Kasumi-1 (cell line): ENCODE data around the gene PRR23A.
"Not testable (repeated sequence)": the region's sequence is repeated elsewhere in the genome, so short reads cannot be mapped to it uniquely, and the experiment has no call there.

Experiments
- DNase-seq, 2 experiments: peaks; one replicate each; lab custom pipeline; 2025; lab: John Stamatoyannopoulos, UW

Gene PRR23A

DNA sequence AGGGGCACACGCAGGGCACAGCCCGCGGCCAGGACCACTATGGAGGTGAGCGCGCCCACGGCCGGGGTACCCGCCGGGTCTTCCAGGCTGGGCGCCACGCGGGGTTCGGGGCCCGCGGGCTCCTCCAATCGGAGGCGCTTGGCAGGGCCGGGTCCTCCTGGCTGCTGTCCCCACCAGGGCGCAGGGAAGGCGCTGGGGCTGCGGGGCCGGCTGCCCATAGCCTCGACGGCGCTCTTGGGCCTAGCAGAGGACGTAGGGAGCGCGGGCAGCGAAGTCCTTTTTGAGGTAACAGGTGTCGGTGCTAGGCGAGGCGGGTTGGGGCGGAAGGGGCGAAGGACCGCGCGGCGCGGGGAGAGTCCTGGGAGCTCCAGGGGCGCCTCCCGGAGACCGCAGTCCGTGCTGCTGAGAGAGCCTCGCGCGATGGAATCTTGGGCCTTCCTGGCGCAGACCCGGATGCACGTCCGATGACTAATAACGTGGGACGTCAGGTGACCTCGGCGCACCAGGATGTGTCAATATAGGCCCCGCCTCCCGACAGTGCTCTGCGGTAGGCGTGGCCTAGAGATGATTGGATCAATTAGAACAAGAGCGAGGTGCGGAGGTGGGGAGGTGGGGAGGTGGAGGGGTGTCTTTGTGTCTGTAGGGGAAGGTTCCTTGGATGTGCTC, at the start of gene PRR23A:
Gene PRR23A, minus strand, starts transcription at position 218 of the 666 bp plus-strand sequence. Its CDS starts 0 bp downstream, at position 218.
- no peak for DNase-seq

DNA sequence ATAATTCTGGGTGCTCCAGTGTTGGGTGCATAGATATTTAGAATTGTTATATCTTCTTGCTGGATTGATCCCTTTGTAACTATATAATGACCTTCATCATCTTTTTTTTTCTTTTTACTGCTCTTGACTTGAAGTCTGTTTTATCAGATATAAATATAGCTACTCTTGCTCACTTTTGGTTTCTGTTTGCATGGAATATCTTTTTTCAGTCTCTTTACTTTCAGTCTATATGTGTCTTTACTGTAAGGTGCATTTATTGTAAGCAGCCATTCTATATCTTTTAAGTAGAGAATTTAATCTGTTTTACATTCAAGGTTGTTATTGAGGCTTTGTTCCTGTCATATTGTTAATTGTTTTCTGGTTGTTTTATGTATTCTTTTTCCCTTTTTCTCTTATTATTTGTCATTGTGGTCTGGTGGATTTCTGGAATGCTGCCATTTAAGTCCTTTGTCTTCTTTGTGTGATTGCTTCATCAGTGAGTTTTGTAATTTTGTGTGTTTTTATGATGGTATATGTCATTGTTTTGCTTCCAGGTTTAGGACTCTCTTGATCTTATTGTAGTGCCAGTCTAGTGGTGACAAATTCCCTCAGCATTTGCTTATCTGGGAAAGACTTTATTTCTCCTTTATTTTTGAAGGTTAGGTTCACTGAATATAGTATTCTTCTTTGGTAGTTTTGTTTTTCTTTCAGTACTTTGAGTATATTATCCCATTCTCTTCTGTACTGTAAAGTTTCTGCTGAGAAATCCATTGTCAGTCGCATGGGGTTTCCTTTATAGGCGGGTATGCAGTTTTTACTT, 46.9 kb upstream of the PRR23A start:
- DNase-seq: no peak

DNA sequence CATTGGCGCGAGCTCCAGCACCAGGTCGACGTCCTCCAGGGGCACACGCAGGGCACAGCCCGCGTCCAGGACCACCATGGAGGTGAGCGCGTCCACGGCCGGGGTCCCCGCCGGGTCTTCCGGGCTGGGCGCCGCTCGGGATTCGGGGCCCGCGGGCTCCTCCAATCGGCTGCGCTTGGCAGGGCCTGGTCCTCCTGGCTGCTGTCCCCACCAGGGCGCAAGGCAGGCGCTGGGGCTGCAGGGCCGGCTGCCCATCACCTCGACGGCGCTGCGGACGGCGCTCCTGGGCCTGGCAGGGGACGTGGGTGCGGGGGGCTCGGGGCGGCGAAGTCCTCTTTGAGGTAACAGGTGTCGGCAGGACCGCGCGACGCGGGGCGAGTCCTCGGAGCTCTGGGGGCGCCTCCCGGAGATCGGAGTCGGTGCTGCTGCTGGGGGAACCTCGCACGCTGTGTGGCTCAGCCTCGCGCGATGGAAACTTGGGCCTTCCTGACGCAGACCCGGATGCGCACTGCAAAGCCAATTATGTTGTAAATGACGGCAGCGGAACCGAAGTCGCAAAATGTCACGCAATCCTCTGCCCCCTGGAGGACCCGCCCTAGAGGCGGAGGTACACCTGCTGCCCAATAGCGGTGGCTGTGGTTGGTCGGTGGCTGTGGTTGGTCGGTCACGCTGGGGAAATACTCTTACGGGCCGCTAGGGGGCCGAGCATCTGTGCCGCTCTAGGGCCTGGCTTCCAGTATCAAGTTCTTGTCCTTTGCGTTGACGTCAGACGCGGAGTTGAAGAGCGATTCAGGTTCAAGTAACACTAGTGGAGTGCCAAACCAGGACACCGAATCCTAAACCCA, 38.5 kb upstream of the PRR23A start, which contains the start of gene PRR23C:
Gene PRR23C, minus strand, starts transcription at position 527 of the 845 bp plus-strand sequence. Its CDS starts 272 bp downstream, at position 255.
- no peak for DNase-seq

DNA sequence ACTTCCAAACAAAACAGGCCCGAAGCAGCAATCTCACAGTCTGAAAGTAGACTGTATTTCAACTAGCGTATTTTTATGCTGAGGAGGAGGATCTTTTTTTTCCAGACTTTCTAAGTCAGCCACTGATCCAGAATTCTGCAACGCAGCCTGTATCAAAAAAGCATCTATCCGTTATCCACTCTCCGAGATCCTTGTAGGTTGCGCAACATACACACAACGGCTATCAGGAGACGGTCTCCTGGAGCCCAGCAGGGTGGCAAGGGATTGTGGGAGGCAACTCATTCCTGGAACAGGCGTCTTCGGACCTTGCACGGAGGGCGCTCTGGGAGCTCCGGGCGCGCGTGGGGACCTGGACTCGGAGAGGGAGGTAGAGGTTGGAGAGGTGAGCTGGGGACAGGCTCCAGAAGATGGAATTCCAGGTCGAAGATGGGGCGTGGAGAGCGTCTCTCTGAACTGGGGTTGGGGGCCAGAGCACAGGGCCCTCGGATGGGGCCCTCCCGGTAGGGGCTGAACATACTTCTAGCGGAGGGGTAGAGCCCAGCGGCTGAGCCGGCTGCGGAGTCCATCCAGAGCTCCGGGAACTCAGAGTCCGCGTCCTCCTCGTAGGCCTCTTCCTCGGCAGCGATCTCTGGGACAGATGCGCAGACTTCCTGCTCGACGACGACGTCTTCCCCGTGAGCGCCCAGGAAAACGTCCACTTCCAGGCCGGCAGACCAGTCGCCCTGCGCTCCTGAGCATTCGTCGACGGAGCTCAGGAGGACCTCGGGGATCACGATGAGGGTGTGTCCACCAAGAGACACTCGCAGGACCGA, 37.7 kb upstream of the PRR23A start:
- no peak for DNase-seq

DNA sequence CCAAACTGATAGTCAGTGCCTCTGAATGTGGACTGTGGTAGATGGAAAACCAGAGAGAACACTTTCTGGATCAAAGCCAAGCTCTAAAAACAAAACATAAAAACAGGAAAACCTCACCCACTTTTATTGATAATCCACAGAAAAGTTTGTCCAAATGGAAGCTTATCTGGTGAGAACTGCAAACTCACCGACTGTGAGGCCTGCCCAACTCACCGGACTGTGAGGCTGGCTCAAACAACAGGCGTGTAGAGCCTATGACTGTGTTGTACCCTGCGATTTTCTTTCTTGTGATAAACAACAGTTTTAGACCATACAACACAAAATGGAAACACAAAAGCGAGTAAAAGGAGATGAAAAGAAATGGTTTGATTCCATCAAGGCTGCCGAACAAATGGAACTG, 31.4 kb upstream of the PRR23A start:
- DNase-seq: no peak

DNA sequence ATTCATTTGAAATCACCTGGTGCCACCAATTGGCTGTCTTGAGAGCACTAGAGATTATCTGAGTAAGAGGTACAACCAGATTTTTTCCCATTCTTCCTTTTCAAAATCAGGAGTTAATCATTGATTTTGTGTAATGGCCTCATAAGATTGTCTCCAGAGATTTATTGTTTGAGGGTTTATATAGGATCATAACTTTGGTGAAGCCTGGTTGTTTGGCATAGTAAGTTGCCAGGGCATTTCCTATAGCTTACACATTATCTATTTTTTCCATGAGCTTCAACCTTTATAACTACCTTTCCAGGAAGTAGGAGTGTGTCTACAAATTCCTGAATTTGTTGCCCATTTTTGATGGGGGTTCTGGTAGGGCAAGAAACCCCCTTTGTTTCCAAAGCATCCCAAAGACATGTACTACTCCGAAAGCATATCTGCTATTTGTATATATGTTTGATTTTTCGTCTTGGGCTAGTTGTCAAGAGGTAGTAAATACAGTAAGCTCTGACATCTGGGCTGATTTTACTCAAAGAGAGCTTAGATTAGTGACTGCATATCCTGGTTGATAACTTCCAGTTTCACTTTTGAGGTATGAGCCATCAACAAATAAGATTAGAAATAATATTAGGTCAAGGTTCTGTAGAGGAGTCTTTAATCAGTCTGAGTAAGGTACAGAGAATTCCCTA, 26.4 kb upstream of the PRR23A start:
- no peak for DNase-seq

DNA sequence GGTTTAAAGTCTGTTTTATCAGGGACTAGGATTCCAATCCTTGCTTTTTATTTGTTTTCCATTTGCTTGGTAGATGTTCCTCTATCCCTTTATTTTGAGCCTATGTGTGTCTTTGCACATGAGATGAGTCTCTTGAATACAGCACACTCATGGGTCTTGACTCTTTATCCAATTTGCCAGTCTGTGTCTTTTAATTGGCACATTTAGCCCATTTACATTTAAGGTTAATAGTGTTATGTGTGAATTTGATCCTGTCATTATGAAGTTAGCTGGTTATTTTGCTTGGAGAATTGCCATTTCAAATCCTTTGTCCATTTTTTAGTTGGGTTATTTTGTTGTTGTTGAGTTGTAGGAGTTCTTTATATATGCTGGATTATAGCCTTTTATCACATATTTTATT, 24.5 kb upstream of the PRR23A start:
- DNase-seq: not testable (repeated sequence)

DNA sequence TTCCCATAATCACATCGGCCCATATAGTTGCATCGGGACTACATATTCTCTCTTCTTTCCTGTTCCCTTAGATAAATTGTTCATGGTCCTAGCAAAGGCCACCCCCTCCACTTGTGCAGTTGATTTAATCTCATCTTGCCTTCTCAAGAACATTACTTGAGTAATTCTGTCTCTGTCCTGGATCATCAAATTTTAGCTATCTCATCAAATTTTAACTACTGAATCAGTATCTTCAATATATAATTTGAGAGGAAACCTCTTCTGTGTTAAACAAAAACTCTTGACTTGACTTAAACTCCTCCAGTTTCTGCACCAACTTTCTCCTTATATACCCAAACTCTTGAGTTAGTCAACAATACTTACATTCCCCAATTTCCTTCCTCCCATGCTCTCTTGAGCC, 18.9 kb upstream of the PRR23A start:
- no peak for DNase-seq

GRCh38 chr3:139020868-139021234, 14.8 kb upstream of the PRR23A start, which contains the start of gene PRR23B:
Gene PRR23B, minus strand, starts transcription at chr3:139020926. Its CDS starts 265 bp downstream, at chr3:139020661.
- peak in 1 of 2 experiments; percentile 2 for DNase-seq

GRCh38 chr3:139020036-139020867, 14.2 kb upstream of the PRR23A start:
- no peak for DNase-seq

DNA sequence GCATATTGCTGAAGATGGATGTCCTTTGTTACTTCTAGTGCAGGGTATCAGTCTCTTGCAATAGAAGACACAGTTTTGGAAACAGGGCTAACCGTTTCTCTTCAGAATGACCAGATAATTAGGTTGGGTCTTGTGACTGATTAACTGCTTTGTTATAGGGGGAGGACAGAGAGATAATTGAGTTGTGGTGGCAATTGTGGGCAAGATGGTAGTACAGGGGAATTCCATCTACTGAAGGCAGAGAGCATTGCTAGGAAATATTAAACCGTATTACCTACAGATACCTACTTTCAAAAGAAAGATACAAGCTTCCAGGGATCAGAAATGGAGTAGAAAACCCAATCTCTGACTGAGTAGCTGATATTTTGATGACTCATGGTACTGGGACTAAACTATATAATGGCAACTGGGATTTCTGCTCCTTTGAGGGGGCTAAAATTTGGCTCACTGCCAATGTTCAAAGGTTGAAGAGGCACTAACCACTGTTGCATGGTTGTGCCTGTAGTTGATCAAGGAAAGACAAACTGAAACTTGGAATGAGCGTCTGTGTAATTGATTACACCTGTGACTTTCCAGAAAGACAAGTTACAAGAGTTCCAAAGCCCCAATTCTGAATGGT, 10.5 kb upstream of the PRR23A start:
- DNase-seq: no peak

GRCh38 chr3:139005356-139005993, 593 bp downstream of the PRR23A start:
- no peak for DNase-seq

DNA sequence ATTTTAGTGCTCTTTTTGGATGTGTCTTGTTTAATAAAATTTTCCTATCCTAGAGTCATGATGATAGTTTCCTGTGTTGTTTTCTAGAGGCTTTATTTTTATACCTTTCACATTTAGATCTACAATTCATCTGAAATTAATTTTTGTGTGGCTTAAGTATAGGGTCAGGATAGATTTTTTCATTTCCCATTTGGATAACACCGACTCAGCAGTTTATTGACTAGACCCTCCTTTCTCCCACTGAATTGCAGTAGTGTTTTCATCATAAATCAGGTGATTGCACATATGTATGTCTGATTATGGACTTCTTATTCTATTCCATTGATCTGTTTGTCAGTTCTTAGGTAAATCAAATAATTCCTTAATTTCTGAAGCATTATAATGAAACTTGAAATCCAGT, 10.4 kb downstream of the PRR23A start:
- no peak for DNase-seq

- DNase-seq: no peak
Measured at GRCh38 chr3:138987181-138987580, 18.9 kb downstream of the PRR23A start.

DNA sequence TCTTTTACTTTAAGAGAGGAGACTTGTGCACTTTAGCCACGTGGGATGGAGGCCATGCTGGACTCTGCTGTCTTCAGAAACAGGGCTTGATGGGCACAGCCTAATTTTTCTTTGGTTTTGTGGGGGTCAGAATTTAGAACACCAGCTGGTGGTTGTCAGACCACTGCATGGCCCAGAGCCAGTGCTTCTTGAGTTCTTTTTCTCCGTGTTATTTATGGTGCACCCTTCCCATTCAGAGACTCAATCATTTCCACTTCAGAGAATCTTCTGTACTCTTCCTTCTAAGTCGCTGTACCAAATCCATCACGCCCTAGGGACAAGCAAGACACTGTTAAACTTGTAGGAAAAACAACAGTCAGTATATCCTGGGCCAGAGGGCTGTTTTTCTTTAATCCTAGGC, 20.1 kb downstream of the PRR23A start:
- no peak for DNase-seq

- no peak for DNase-seq
Measured at GRCh38 chr3:138984816-138985215, 21.3 kb downstream of the PRR23A start.

DNA sequence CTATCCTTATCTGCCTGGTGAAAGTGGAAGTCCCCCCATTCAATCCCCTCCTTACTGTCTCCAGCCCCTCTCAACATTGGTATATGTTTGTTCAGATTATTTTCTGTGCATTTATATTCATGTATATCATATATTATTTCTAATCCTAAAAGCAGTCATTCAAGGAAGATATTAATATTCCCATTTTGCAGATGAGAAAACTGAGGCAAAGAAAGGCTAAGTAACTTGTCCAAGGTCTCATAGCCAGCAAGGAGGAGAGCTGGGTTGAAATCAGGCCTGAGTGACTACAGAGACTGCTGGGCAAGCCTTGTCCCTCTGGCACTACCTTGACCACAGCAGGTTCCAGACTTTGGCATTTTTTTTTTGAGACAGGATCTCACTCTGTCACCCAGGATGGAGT, 30.0 kb downstream of the PRR23A start:
- DNase-seq: no peak

- no peak for DNase-seq
Measured at GRCh38 chr3:138975351-138975750, 30.7 kb downstream of the PRR23A start.

DNA sequence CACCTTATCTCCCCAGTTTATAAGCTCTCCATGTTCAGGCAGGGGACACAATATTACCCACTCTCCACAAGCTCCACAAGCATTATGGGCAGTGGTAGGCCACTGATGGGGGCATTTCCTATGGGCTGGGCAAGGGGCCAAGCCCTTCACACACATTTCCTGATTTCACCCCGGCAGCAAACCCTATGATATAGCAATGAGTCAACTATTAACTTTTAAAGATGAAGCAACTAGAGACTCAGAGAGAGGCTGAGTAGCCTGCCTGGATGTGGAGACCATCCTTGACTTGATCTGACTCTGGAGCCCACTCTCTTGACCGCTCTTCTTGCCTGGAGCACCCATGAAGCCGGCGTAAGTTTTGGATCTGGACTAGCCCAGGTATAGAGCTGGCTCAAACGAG, 31.6 kb downstream of the PRR23A start:
- DNase-seq: peak; percentile 25 to 31
